T-helper 1 cell (primary cell): ENCODE data around the gene MZF1.
"Not testable (repeated sequence)": the region's sequence is repeated elsewhere in the genome, so short reads cannot be mapped to it uniquely, and the experiment has no call there.

Experiments used
- DNase-seq, 5 donors: peaks; one replicate each; pipeline ENCODE4 v3.0.0-alpha.2; 2012 to 2020

The MZF1 gene

DNA sequence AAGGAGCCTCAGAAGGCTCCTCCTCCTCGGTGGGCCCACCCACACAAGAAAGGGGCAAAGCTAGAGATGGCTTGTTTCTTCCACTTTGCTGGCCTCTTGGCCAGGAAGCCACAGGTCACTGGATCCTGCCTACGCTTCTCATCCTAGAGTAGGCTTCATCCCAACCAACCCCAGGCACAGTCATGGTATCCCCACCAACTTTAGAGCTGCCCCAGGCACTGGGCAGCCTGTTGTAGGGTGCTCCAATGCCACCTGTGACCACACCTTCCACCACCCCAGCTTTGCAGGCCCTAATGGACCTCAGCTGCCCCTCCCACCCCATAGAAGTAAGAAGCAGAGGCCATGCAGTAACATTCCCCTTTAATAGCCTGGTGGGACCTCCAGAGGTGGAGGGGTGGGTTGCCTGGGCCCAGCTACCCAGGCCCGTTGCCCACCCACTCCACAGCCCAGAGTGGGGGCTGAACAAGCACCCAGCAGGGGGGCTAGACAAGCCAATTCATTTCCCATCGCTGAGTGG is 17.7 kb downstream of the MZF1 start:
- DNase-seq = no peak

DNA sequence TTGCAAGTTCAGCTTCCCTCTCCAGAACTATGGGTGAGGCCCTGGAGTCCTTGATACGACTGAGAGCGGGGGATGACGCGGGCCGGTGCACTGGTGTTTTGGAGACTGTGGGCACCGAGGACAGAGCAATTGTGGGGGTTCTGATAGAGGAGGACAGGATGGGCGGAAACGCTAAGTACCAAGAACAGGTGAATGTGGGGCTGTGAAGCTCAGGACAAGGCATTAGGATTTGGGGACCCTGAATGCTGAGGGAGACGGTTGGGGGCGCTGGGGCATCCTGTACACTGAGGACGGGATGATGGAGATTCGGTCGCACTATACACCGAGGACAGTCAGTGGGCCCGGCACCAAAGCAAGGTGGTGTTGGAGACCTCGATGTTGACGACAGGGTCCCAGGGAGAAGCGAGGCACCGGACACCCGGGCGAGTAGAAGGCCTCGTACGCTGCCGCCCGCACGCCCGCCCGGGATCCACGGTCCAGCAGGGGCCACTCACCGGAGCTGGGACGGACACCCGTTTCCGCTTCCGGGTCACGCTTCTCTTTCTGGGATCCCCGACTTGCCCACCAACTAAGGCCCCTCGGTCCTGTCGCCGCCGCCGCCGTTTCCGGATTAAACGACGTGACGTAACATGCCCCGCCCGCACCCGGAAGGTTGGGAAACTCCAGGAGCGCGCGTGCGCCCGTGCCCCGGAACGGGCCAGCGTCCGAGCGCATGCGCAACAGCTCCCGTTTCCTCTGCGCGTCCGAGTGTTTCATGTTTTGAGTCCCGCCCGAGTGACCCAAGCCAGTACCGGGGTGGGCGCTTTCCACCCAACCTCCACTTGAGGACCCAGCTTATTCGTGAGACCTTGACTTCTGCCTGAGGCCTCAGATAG is 18.4 kb downstream of the MZF1 start, which contains the start of gene CHMP2A:
TSS of gene CHMP2A (minus strand) at position 612 of the 875 bp plus-strand sequence. CDS start 893 bp downstream, outside the sequence.
- peak; percentile 96 to 98 (median 97) for DNase-seq

DNA sequence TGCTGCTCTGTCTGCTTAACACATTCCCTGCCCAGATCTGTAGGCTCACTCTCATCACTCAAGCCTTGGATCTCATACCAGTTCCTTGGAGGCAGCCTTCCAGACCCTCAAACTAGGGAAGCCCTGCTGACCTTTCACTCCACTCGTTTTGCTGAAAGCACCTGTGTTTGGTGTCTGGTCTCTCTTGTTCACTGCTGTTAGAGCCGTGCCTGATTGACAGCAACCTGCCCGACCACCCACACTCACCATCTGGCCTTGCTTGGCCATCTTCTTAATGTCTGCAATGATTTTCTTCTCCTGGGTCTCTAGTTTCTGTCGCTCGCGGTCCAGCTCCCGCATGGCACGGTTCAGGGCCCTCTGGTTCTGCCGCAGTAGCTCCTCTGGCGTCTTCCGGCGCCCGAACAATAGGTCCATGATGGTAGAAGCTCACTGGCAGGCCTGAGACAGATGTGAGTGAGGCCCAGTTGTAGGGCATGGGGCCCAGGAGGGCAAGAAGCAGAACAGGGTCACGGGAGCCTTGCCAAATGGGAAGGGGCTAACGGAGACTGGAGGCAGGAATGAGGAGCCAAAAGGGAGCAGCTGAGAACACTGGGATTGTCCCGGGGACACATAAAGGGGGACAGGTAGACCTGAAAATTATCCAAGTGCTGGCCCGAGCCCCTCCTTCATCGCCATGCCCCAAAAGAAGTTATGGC is 19.2 kb downstream of the MZF1 start:
- DNase-seq = no peak

DNA sequence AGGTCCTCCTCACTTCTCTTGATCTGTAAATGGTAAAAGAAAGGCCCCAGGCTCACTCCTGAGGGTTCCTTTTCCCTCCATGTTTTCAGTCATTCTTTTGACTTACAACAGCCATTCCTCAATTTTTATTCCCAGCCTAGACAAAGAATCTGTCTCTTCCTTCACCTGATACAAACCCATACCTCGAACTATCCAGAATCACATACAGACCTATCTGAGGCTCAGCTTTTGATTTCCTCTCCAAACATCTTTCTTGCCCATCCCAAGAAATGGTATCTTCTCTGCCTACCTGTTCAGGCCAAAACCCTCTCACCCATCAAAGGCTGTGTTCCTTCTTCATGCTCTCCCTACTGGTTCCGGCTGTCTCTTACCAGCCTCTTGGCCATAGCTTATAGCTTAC is 20.5 kb downstream of the MZF1 start:
- DNase-seq = no peak

DNA sequence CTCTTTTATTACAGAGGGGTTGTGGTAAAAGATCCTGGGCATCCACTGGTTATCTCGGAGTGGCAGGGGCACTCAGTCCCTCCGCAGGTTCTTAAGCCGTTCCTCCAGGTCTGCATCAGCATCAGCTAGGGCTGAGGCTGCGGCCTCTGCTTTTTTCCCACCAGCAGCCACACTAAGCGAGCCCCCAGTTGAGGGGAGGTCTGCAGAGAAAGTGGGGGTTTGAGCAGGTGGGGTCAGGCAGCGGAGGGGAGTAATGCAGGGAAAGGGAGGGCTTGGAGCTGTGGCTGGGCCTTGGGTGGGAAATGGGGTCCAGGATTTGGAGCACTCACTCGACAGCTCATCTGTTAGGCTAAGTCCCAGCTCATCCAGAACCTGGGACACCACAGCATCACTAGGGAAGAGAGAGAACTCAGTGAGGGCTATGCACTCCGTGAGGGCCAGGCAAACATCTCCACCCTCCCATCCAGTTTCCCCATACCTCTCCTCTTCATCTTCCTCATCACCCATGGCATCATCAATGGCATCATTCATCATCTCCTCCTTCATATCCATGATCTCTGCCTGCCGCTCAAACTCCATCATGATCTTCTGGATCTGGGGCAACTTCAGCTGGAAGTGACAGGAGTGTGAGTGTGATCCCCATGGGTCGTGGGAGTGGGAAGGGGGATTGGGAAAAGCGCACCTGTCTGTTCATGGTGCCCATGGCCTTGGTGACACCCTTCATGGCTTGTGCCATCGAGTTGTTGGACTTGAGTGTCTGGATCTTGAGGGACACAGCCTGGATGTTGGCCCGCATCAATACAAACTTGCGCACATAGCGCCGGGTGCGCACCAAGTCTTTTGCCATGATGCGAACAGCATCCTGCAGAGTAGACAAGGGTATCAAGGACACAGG is 21.3 kb downstream of the MZF1 start:
- DNase-seq = no peak

DNA sequence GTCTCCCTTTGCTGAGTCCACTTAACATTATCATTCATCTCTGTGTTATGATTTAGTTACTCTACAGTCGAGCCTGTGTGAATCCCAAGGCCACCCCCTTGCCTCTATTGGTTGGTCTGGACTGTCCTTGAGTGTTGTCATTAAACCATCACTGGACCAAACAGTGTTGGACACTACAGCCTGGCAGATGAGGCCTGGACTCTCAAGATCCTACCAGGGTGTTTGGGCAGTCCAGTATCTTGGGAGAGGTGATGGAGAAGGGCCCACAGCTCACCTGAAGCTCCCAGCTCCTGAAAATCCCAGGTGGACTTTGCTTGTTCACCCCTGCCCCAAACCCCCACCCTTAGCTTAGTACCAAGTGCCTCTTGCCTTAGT is 22.0 kb downstream of the MZF1 start:
- DNase-seq = no peak

DNA sequence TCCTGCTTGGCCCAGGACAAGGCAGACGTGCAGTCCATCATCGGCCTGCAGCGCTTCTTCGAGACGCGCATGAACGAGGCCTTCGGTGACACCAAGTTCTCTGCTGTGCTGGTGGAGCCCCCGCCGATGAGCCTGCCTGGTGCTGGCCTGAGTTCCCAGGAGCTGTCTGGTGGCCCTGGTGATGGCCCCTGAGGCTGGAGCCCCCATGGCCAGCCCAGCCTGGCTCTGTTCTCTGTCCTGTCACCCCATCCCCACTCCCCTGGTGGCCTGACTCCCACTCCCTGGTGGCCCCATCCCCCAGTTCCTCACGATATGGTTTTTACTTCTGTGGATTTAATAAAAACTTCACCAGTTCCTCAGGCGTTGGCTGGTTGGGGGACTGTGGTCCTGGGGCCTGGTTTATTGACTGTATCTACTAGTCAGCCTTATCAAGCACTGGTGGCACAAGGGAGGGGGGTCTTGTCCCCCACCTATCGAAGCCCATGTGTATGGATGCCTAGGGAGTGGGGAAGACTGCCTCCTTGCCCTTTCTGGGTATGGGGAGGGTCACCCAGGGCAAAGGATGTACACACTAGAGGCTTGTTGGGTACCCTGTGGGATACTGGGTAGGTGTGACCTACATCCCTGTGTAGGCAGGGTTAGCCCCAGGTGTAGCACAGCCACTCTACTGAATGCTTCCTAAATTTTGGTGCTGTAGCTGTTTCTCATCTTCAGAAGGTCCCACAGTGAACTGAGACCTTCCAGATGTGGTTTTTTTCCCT is 22.6 kb downstream of the MZF1 start:
- DNase-seq = no peak

DNA sequence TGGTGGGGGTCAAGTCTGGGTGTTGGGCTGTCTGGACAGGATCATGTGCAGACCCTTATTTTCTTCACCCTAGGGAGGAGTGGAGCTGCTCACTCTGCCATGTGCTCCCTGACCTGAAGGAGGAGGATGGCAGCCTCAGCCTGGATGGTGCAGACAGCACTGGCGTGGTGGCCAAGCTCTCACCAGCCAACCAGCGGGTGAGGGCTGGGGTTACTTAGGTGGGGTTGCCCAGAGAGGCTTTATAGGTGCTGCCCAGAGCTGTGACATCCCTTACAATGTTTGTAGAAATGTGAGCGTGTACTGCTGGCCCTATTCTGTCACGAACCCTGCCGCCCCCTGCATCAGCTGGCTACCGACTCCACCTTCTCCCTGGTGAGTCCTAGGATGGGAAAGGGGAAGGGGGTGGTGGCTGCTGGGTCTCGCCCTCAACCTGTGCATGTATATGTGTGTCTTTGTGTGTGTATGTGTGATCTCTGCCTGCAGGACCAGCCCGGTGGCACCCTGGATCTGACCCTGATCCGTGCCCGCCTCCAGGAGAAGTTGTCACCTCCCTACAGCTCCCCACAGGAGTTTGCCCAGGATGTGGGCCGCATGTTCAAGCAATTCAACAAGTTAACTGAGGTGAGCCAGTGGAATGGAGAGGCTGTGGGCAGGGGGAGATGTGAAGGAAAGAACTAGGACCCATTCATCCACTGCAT is 23.3 kb downstream of the MZF1 start:
- no peak for DNase-seq

DNA sequence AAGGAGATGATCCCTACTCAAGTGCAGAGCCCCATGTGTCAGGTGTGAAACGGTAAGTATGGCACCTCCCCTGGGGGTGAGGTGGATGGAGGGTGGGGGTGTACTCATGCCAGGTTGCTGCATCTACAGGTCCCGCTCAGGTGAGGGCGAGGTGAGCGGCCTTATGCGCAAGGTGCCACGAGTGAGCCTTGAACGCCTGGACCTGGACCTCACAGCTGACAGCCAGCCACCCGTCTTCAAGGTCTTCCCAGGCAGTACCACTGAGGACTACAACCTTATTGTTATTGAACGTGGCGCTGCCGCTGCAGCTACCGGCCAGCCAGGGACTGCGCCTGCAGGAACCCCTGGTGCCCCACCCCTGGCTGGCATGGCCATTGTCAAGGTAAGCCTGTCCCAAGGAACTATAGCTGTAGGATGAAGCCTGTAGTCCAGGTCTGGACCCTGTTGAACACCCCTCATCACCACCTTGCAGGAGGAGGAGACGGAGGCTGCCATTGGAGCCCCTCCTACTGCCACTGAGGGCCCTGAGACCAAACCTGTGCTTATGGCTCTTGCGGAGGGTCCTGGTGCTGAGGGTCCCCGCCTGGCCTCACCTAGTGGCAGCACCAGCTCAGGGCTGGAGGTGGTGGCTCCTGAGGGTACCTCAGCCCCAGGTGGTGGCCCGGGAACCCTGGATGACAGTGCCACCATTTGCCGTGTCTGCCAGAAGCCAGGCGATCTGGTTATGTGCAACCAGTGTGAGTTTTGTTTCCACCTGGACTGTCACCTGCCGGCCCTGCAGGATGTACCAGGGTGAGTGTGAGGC is 24.1 kb downstream of the MZF1 start:
- no peak for DNase-seq

DNA sequence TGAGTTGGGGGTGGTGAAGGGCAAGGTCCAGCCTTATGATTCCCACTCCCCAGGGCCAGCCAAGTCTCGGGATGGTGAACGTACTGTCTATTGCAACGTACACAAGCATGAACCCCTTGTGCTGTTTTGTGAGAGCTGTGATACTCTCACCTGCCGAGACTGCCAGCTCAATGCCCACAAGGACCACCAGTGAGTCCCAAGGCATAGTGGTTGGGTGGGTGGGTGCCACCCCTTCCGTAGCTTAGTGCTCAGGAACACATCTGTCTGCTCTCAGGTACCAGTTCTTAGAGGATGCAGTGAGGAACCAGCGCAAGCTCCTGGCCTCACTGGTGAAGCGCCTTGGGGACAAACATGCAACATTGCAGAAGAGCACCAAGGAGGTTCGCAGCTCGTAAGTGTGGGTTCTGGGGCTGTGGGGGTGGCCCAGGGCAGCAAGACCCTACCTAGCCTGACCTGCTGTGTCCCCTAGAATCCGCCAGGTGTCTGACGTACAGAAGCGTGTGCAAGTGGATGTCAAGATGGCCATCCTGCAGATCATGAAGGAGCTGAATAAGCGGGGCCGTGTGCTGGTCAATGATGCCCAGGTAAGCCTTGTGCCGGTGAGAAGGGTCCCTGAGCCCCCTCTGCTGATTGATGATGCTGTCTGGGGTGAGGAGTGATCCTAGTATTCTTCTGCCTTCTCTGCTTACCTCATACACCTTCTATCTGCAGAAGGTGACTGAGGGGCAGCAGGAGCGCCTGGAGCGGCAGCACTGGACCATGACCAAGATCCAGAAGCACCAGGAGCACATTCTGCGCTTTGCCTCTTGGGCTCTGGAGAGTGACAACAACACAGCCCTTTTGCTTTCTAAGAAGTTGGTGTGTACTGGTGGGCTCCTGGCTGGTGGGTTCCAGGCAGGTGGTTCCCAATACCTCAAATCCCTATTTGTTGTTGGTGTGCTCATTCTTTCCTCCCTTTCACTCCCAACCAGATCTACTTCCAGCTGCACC is 25.5 kb downstream of the MZF1 start:
- no peak for DNase-seq

DNA sequence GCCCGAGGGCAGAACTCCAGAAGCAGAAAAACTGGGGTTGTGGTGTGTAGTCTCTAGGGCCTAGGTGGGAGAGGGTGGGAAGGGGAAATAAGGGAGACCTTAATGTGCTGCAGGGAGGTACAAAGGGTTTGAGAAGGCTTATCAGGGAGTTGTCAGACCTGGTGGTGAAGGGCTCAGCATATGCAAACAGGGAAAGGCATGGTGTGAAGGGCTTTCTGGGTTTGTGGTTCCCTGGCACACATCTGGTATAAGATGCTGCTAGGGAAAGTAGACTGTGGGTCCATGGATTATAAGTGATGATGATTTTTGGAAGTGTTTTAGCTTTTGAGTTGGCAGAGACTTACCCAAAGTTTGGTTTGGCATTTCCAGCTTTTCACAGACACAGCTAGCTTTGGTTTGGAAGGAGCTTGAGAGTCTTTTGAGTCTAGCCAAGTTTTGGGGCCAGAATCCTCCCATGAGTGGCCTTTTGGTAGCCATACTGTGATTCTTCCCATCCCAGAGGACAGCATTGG is 27.1 kb downstream of the MZF1 start:
- DNase-seq = no peak

DNA sequence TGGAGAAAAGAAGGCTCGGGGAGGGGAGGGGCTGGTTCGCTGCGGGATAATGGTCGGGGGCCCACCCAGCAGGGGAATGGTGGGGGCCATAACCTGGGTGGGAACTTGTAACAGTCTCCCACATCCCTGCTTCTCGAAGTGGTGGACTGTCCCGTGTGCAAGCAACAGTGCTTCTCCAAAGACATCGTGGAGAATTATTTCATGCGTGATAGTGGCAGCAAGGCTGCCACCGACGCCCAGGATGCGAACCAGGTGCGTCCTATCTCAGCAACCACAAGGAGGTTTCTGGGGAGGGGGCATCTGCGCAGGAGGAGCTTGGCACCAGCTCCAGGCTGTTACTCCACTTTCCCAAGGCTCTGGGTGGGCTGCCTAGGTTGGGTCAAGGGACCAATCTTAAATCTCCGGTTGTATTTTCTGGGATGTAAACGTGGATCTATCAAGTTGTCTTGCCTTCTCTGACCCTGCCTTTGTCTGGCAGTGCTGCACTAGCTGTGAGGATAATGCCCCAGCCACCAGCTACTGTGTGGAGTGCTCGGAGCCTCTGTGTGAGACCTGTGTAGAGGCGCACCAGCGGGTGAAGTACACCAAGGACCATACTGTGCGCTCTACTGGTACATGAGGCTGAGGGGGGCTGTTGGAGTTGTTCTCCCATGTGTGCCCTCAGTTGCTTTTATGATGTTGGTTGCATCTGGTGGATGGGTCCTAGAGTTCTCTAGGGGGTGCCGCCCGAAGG is 27.7 kb downstream of the MZF1 start:
- DNase-seq = no peak

DNA sequence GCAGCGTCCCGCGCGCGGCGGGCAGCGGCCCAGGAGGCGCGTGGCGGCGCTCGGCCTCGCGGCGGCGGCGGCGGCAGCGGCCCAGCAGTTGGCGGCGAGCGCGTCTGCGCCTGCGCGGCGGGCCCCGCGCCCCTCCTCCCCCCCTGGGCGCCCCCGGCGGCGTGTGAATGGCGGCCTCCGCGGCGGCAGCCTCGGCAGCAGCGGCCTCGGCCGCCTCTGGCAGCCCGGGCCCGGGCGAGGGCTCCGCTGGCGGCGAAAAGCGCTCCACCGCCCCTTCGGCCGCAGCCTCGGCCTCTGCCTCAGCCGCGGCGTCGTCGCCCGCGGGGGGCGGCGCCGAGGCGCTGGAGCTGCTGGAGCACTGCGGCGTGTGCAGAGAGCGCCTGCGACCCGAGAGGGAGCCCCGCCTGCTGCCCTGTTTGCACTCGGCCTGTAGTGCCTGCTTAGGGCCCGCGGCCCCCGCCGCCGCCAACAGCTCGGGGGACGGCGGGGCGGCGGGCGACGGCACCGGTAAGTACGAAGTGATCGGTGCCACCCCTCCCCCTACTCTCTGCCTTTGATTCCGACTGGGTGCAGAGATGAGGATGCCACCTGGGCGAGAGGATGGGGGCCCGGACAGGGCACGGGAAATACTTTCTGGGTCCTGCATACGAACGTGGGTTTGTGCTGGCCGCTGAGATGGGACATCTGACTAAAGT is 28.4 kb downstream of the MZF1 start:
- peak in 3 of 5 donors; percentile 66 to 83 (median 74) for DNase-seq

DNA sequence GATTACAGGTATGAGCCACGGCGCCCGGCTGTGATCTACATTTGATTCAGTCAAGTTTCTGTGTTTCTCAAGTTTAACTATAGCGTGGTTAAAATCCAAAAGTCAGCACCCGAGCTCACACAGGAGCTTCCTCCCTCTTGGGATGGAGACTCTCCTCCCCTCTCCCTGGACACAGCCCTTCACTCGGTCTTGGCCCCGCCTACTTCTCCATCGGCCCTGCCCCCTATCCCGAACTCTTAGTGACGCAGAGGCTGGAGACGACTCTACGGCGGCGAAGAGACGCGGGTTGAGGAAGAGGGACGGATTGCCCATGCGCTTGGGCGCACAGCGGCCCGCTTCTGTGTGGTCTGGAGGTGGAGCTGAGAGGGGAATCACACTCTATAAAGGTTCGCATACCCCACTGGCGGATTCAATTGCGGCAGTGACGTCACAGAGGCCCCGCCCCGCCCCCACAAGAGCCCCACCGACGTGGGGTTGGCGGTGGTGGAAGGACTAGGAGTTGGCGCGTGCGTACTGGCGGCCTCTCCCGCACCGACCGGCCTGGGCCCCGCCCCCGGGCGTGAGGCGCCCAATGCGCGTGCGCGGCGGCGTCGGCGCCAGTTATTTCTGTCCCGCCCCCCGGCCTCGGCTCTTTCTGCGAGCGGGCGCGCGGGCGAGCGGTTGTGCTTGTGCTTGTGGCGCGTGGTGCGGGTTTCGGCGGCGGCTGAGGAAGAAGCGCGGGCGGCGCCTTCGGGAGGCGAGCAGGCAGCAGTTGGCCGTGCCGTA is 29.1 kb downstream of the MZF1 start, which contains the start of gene TRIM28:
TSS of gene TRIM28 (plus strand) at position 239 of the 765 bp plus-strand sequence. CDS start 694 bp downstream, outside the sequence.
- peak; percentile 99 to 100 (median 100) for DNase-seq

DNA sequence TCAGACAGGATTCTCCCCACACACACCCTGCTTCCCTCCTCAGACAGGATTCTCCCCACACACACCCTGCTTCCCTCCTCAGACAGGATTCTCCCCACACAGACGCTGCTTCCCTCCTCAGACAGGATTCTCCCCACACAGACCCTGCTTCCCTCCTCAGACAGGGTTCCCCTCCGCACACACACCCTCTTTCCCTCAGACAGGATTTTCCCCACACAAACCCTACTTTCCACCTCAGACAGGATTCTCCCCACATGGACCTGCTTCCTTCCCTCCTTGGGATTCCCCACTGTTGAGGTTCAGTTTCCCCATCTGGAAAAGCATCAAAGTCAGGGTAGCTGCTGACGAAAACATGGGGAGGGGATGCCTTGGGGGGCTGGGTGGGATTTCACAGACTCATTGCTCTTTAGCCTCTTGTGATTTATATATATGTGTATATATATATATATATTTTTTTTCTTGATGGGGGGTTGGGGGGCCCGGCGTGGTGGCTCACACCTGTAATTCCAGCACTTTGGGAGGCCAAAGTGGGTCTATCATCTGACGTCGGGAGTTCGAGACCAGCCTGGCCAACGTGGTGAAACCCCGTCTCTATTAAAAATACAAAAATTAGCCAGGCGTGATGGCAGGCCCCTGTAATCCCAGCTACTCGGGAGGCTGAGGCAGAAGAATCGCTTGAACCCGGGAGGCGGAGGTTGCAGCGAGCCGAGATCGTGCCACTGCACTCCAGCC is 30.3 kb downstream of the MZF1 start:
- not testable (repeated sequence) for DNase-seq

DNA sequence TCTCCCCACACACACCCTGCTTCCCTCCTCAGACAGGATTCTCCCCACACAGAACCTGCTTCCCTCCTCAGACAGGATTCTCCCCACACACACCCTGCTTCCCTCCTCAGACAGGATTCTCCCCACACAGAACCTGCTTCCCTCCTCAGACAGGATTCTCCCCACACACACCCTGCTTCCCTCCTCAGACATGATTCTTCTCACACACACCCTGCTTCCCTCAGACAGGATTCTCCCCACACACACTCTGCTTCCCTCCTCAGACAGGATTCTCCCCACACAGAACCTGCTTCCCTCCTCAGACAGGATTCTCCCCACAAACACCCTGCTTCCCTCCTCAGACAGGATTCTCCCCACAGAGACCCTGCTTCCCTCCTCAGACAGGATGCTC is 34.0 kb downstream of the MZF1 start:
- DNase-seq = not testable (repeated sequence)
